Small intestine (tissue), 7 donors: ENCODE data around the gene DENND5A. TPM values are rescaled to one million over a fixed set of nuclear protein-coding genes. Genes with fewer than 3 reads are reported as not detected.
"Not testable (repeated sequence)": the region's sequence is repeated elsewhere in the genome, so short reads cannot be mapped to it uniquely, and the experiment has no call there.

Source experiments
- DNase-seq, 2 donors: peaks; one replicate each; pipeline versions ENCODE4 v3.0.0 to v3.0.0-alpha.2; 2013
- FAIRE-seq: peaks from 2 replicates; lab custom pipeline; 2012; peaks lifted over from hg19 to GRCh38; lab: Jason Lieb, UNC
- H3K27ac ChIP-seq, 3 donors: one replicate each; pipeline ENCODE4 v1.5.1; 2013; ENCODE audit warnings: low read length in 2 of 3, mild to moderate bottlenecking in 2 of 3, control low read depth in 1 of 3, inconsistent platforms in 1 of 3, low read depth in 1 of 3, moderate library complexity in 1 of 3
- H3K27me3 ChIP-seq, 3 donors: one replicate each; pipeline ENCODE4 v1.6.1; 2013; ENCODE audit warnings: low read length in 3 of 3, inconsistent platforms in 1 of 3; ENCODE audit not compliant: control insufficient read depth in 3 of 3, insufficient read depth in 3 of 3
- H3K36me3 ChIP-seq, 3 donors: one replicate each; pipeline ENCODE4 v1.6.1; 2013; ENCODE audit warnings: low read length in 3 of 3, inconsistent platforms in 1 of 3, low read depth in 1 of 3, mild to moderate bottlenecking in 1 of 3, moderate library complexity in 1 of 3; ENCODE audit not compliant: control insufficient read depth in 3 of 3, insufficient read depth in 2 of 3
- H3K4me1 ChIP-seq, 3 donors: one replicate each; pipeline ENCODE4 v1.6.1; 2013; ENCODE audit warnings: low read length in 2 of 3, inconsistent platforms in 1 of 3, low read depth in 1 of 3, mild to moderate bottlenecking in 1 of 3, moderate library complexity in 1 of 3; ENCODE audit not compliant: control insufficient read depth in 3 of 3, insufficient read depth in 2 of 3
- H3K4me3 ChIP-seq, 3 donors: one replicate each; pipeline ENCODE4 v1.5.1; 2013; ENCODE audit warnings: low read length in 3 of 3, control low read depth in 1 of 3, inconsistent platforms in 1 of 3, low read depth in 1 of 3, mild to moderate bottlenecking in 1 of 3, moderate library complexity in 1 of 3
- H3K9me3 ChIP-seq, 2 donors: one replicate each; pipeline ENCODE4 v1.6.1; 2013; ENCODE audit warnings: low read depth in 1 of 2, low read length in 1 of 2; ENCODE audit not compliant: control insufficient read depth in 2 of 2, insufficient read depth in 1 of 2
- WGBS, 3 donors: extraction: QIAGEN DNeasy Blood & Tissue Kit; methylation state at CpG; one replicate each; pipeline ENCODE4 v1.1.7; 2013; 5-methylcytosine and 5-hydroxymethylcytosine counted together
- polyA plus RNA-seq, 4 donors: library from polyadenylated mRNA; stranded (reverse) in 3 of 4; unstranded in 1 of 4; fragments of 200-250 nt in 3 of 4; fragments of 120-200 nt in 1 of 4; gene quantifications; one replicate each; pipeline versions ENCODE4 v1.2.1 to v1.2.3, GENCODE V29; 2013
- donor health status: healthy with polysubstance abuse.
- donor health status: control.
- donor health status: control.
- donor health status: Bipolar disorder and iron deficiency.
- donor health status: healthy.

The DENND5A gene
- polyA plus RNA-seq, 4 donors = 0.89 to 17.7 (median 11.0) TPM

- not testable (repeated sequence) for H3K4me1 ChIP-seq
- 92 to 95% (median 93%) methylated on average over 10 of the region's 10 CpGs for WGBS, 3 donors
Measured at GRCh38 chr11:9236242-9236641, 28.9 kb downstream of the DENND5A start.

GRCh38 chr11:9232482-9232881, 32.7 kb downstream of the DENND5A start:
- Histone ChIP-seq H3K4me1 (peaks cover 0 to 4% (median 0%) of the 10 kb centered on the region in 3 donors), H3K27ac (no peak overlapping the region), H3K4me3 (no peak overlapping the region), H3K36me3 (no peaks in the 10 kb centered on the region), H3K9me3 (peaks cover 0 to 4% of the 10 kb centered on the region in 2 donors), H3K27me3 (no peaks in the 10 kb centered on the region)
- WGBS, 3 donors = 86 to 90% (median 90%) methylated on average over 3 of the region's 3 CpGs
- FAIRE-seq = no peak
- no peak for DNase-seq

More at GRCh38 chr11:9236242-9236641, 28.9 kb downstream of the DENND5A start:
- not testable (repeated sequence) for H3K27me3 ChIP-seq, H3K36me3 ChIP-seq, DNase-seq, H3K27ac ChIP-seq, H3K4me3 ChIP-seq, H3K9me3 ChIP-seq, FAIRE-seq

- H3K36me3 ChIP-seq = no peaks in the 10 kb centered on the region
- no peak overlapping the region for H3K4me3 ChIP-seq
- WGBS, 3 donors = 0 to 3% (median 1%) methylated on average over 1 of the region's 1 CpG
Measured at GRCh38 chr11:9231848-9232177, 33.3 kb downstream of the DENND5A start.

GRCh38 chr11:9230296-9230695, 34.9 kb downstream of the DENND5A start:
- Histone ChIP-seq H3K9me3 (peaks cover 0 to 4% of the 10 kb centered on the region in 2 donors), H3K36me3 (no peaks in the 10 kb centered on the region), H3K27ac (no peak overlapping the region), H3K4me1 (peaks cover 0 to 4% (median 0%) of the 10 kb centered on the region in 3 donors), H3K27me3 (no peaks in the 10 kb centered on the region), H3K4me3 (no peak overlapping the region)
- FAIRE-seq (no peak), DNase-seq (no peak)
- WGBS, 3 donors = 86 to 89% (median 88%) methylated on average over 3 of the region's 3 CpGs

More at GRCh38 chr11:9231848-9232177, 33.3 kb downstream of the DENND5A start:
- H3K9me3 ChIP-seq = peaks cover 0 to 4% of the 10 kb centered on the region in 2 donors
- FAIRE-seq (no peak), DNase-seq (peak; percentile 17 to 26)
- peaks cover 0 to 4% (median 0%) of the 10 kb centered on the region in 3 donors for H3K4me1 ChIP-seq
- no peaks in the 10 kb centered on the region for H3K27me3 ChIP-seq
- no peak overlapping the region for H3K27ac ChIP-seq

- no peak overlapping the region for H3K27ac ChIP-seq
- no peaks in the 10 kb centered on the region for H3K36me3 ChIP-seq
- no peaks in the 10 kb centered on the region for H3K9me3 ChIP-seq
- peaks cover 0 to 4% (median 0%) of the 10 kb centered on the region in 3 donors for H3K4me1 ChIP-seq
- no peak for FAIRE-seq
- DNase-seq = no peak
- WGBS, 3 donors = 68 to 86% (median 81%) methylated on average over 5 of the region's 5 CpGs
- H3K27me3 ChIP-seq = no peaks in the 10 kb centered on the region
- H3K4me3 ChIP-seq = no peak overlapping the region
Measured at GRCh38 chr11:9228091-9228490, 37.1 kb downstream of the DENND5A start.

GRCh38 chr11:9225748-9226298, 39.3 kb downstream of the DENND5A start:
- Histone ChIP-seq H3K27me3 (no peaks in the 10 kb centered on the region), H3K4me3 (no peak overlapping the region), H3K36me3 (no peaks in the 10 kb centered on the region), H3K4me1 (peaks cover 0 to 4% (median 0%) of the 10 kb centered on the region in 3 donors), H3K9me3 (no peaks in the 10 kb centered on the region), H3K27ac (no peak overlapping the region)
- 97 to 100% (median 100%) methylated on average over 1 of the region's 1 CpG for WGBS, 3 donors
- DNase-seq (no peak), FAIRE-seq (no peak)

- no peaks in the 10 kb centered on the region for H3K9me3 ChIP-seq
- H3K27ac ChIP-seq = no peak overlapping the region
- no peaks in the 10 kb centered on the region for H3K27me3 ChIP-seq
- H3K4me1 ChIP-seq = no peaks in the 10 kb centered on the region
- FAIRE-seq (no peak), DNase-seq (no peak)
- H3K36me3 ChIP-seq = no peaks in the 10 kb centered on the region
- no peak overlapping the region for H3K4me3 ChIP-seq
- WGBS, 3 donors = 60 to 79% (median 63%) methylated on average over 3 of the region's 3 CpGs
Measured at GRCh38 chr11:9222654-9223053, 42.5 kb downstream of the DENND5A start.

GRCh38 chr11:9220853-9221252, 44.3 kb downstream of the DENND5A start:
- not testable (repeated sequence) for H3K4me1 ChIP-seq, H3K4me3 ChIP-seq, H3K27me3 ChIP-seq, H3K27ac ChIP-seq, DNase-seq, FAIRE-seq, H3K36me3 ChIP-seq, H3K9me3 ChIP-seq
- WGBS, 3 donors = 95 to 99% (median 96%) methylated on average over 9 of the region's 9 CpGs

GRCh38 chr11:9219572-9219971, 45.6 kb downstream of the DENND5A start:
- H3K4me3 ChIP-seq = no peak overlapping the region
- H3K27ac ChIP-seq = peak overlapping the region in 1 of 3 donors; percentile 70
- no peak for FAIRE-seq
- no peaks in the 10 kb centered on the region for H3K9me3 ChIP-seq
- 73 to 84% (median 81%) methylated on average over 2 of the region's 2 CpGs for WGBS, 3 donors
- H3K27me3 ChIP-seq = no peaks in the 10 kb centered on the region
- H3K36me3 ChIP-seq = no peaks in the 10 kb centered on the region
- no peak for DNase-seq
- H3K4me1 ChIP-seq = no peaks in the 10 kb centered on the region
